ENCODE measurements around the gene GAD2. TPM values are rescaled to one million over a fixed set of nuclear protein-coding genes. Genes with fewer than 3 reads are reported as not detected.

Gene GAD2
- total RNA-seq, 3 donors from 2014 or later (not counting 1 experiment from before 2014, with no cell fraction given): not detected

- Mint-ChIP-seq H3K4me1 (no peaks in the 10 kb centered on the region), H3K27me3 (ENCODE audit: low read depth in 2 of 2) (peaks cover 23 to 25% of the 10 kb centered on the region in 2 donors), H3K27ac (no peak overlapping the region), H3K4me3 (no peak overlapping the region), H3K9me3 (no peaks in the 10 kb centered on the region), H3K36me3 (no peaks in the 10 kb centered on the region)
- Histone ChIP-seq H3K4me1 (ENCODE audit: control insufficient read depth, insufficient read depth, low read length) (no peaks in the 10 kb centered on the region), H3K27me3 (ENCODE audit: control insufficient read depth, insufficient read depth, low read length) (no peaks in the 10 kb centered on the region), H3K4me3 (ENCODE audit: low read length) (no peak overlapping the region), H3K36me3 (ENCODE audit: control insufficient read depth, insufficient read depth, low read length) (no peaks in the 10 kb centered on the region), H3K27ac (ENCODE audit: low read length) (no peak overlapping the region), H3K9me3 (ENCODE audit: control insufficient read depth, insufficient read depth, low read length) (no peaks in the 10 kb centered on the region)
- no peak for ATAC-seq
- DNase-seq: no peak
- intact Hi-C loops (cut with micrococcal nuclease): no loop called here
- WGBS (ENCODE audit: insufficient coverage): 89% methylated on average over 3 of the region's 3 CpGs
- no peak for TF ChIP-seq CTCF (IDR thresholded peaks at IDR 0.05)
Measured at GRCh38 chr10:26278295-26278694, 61.7 kb downstream of the GAD2 start.

GRCh38 chr10:26290236-26290635 lies 73.7 kb downstream of the GAD2 start:
- WGBS (ENCODE audit: insufficient coverage): 83% methylated on average over 4 of the region's 4 CpGs
- ATAC-seq (no peak), DNase-seq (no peak)
- no peaks in the 10 kb centered on the region for H3K9me3 Mint-ChIP-seq
- peaks cover 26 to 56% of the 10 kb centered on the region in 2 donors for H3K27me3 Mint-ChIP-seq (ENCODE audit: low read depth in 2 of 2)
- Histone ChIP-seq H3K27ac (ENCODE audit: low read length) (no peak overlapping the region), H3K4me1 (ENCODE audit: control insufficient read depth, insufficient read depth, low read length) (no peaks in the 10 kb centered on the region), H3K4me3 (ENCODE audit: low read length) (no peak overlapping the region), H3K36me3 (ENCODE audit: control insufficient read depth, insufficient read depth, low read length) (no peaks in the 10 kb centered on the region), H3K9me3 (ENCODE audit: control insufficient read depth, insufficient read depth, low read length) (no peaks in the 10 kb centered on the region), H3K27me3 (ENCODE audit: control insufficient read depth, insufficient read depth, low read length) (no peaks in the 10 kb centered on the region)
- no peak overlapping the region for H3K27ac Mint-ChIP-seq
- no peaks in the 10 kb centered on the region for H3K36me3 Mint-ChIP-seq
- no peaks in the 10 kb centered on the region for H3K4me1 Mint-ChIP-seq
- intact Hi-C loops (cut with micrococcal nuclease): no loop called here
- TF ChIP-seq CTCF (IDR thresholded peaks at IDR 0.05): no peak
- no peak overlapping the region for H3K4me3 Mint-ChIP-seq

- DNase-seq: no peak
- no peaks in the 10 kb centered on the region for H3K27me3 ChIP-seq (ENCODE audit: control insufficient read depth, insufficient read depth, low read length)
- Mint-ChIP-seq H3K9me3 (no peaks in the 10 kb centered on the region), H3K4me1 (no peaks in the 10 kb centered on the region), H3K4me3 (no peak overlapping the region), H3K36me3 (no peaks in the 10 kb centered on the region), H3K27ac (no peak overlapping the region), H3K27me3 (ENCODE audit: low read depth in 2 of 2) (peaks cover 29 to 52% of the 10 kb centered on the region in 2 donors)
- intact Hi-C loops (cut with micrococcal nuclease): loop anchor here (1.0 kb wide), 1 partner anchor 34 kb away; no protein-coding TSS in a partner anchor
- H3K4me1 ChIP-seq (ENCODE audit: control insufficient read depth, insufficient read depth, low read length): no peaks in the 10 kb centered on the region
- no peak overlapping the region for H3K27ac ChIP-seq (ENCODE audit: low read length)
- no peaks in the 10 kb centered on the region for H3K9me3 ChIP-seq (ENCODE audit: control insufficient read depth, insufficient read depth, low read length)
- 75% methylated on average over 13 of the region's 13 CpGs for WGBS (ENCODE audit: insufficient coverage)
- no peak overlapping the region for H3K4me3 ChIP-seq (ENCODE audit: low read length)
- H3K36me3 ChIP-seq (ENCODE audit: control insufficient read depth, insufficient read depth, low read length): no peaks in the 10 kb centered on the region
- TF ChIP-seq CTCF (IDR thresholded peaks at IDR 0.05): no peak
- ATAC-seq: no peak
Measured at GRCh38 chr10:26291721-26292480, 75.3 kb downstream of the GAD2 start.

- no peaks in the 10 kb centered on the region for H3K4me1 ChIP-seq (ENCODE audit: control insufficient read depth, insufficient read depth, low read length)
- H3K27ac ChIP-seq (ENCODE audit: low read length): no peak overlapping the region
- DNase-seq (no peak), ATAC-seq (no peak)
- Mint-ChIP-seq H3K4me1 (no peaks in the 10 kb centered on the region), H3K4me3 (no peak overlapping the region), H3K27ac (no peak overlapping the region), H3K36me3 (no peaks in the 10 kb centered on the region), H3K9me3 (no peaks in the 10 kb centered on the region), H3K27me3 (ENCODE audit: low read depth in 2 of 2) (peaks cover 34 to 36% of the 10 kb centered on the region in 2 donors)
- WGBS (ENCODE audit: insufficient coverage): 82% methylated on average over 3 of the region's 3 CpGs
- H3K36me3 ChIP-seq (ENCODE audit: control insufficient read depth, insufficient read depth, low read length): no peaks in the 10 kb centered on the region
- H3K4me3 ChIP-seq (ENCODE audit: low read length): no peak overlapping the region
- no peaks in the 10 kb centered on the region for H3K27me3 ChIP-seq (ENCODE audit: control insufficient read depth, insufficient read depth, low read length)
- H3K9me3 ChIP-seq (ENCODE audit: control insufficient read depth, insufficient read depth, low read length): no peaks in the 10 kb centered on the region
- TF ChIP-seq CTCF (IDR thresholded peaks at IDR 0.05): no peak
- intact Hi-C loops (cut with micrococcal nuclease): no loop called here
Measured at GRCh38 chr10:26296360-26296759, 79.8 kb downstream of the GAD2 start.

All from natural killer cell (primary cell).